Measurements from ENCODE around the gene MSH2.
"Not testable (repeated sequence)": the region's sequence is repeated elsewhere in the genome, so short reads cannot be mapped to it uniquely, and the experiment has no call there.

MSH2 gene

GRCh38 chr2:47502498-47502897, 99.5 kb downstream of the MSH2 start:
- H3K9ac ChIP-seq (ENCODE audit: low read length); H3K9me3 ChIP-seq (ENCODE audit: control insufficient read depth, low read length); H3K4me3 ChIP-seq (ENCODE audit: low read length); H3K27me3 ChIP-seq (ENCODE audit: control insufficient read depth, insufficient read depth, low read length); H3K4me1 ChIP-seq (ENCODE audit: control insufficient read depth, insufficient read depth, low read length); H3K36me3 ChIP-seq (ENCODE audit: control insufficient read depth, insufficient read depth, low read length): not testable (repeated sequence)

- Histone ChIP-seq H3K4me1 (ENCODE audit: control insufficient read depth, insufficient read depth, low read length) (no peaks in the 10 kb centered on the region), H3K36me3 (ENCODE audit: control insufficient read depth, insufficient read depth, low read length) (no peaks in the 10 kb centered on the region), H3K9me3 (ENCODE audit: control insufficient read depth, low read length) (no peaks in the 10 kb centered on the region), H3K9ac (ENCODE audit: low read length) (no peak overlapping the region), H3K27me3 (ENCODE audit: control insufficient read depth, insufficient read depth, low read length) (no peaks in the 10 kb centered on the region), H3K4me3 (ENCODE audit: low read length) (no peak overlapping the region)
Observed at GRCh38 chr2:47503481-47504070, 100.6 kb downstream of the MSH2 start.

GRCh38 chr2:47504174-47504810, 101.3 kb downstream of the MSH2 start:
- no peaks in the 10 kb centered on the region for H3K9me3 ChIP-seq (ENCODE audit: control insufficient read depth, low read length)
- no peak overlapping the region for H3K4me3 ChIP-seq (ENCODE audit: low read length)
- no peak overlapping the region for H3K9ac ChIP-seq (ENCODE audit: low read length)
- H3K36me3 ChIP-seq (ENCODE audit: control insufficient read depth, insufficient read depth, low read length): no peaks in the 10 kb centered on the region
- H3K4me1 ChIP-seq (ENCODE audit: control insufficient read depth, insufficient read depth, low read length): no peaks in the 10 kb centered on the region
- no peaks in the 10 kb centered on the region for H3K27me3 ChIP-seq (ENCODE audit: control insufficient read depth, insufficient read depth, low read length)

- Histone ChIP-seq H3K36me3 (ENCODE audit: control insufficient read depth, insufficient read depth, low read length) (no peaks in the 10 kb centered on the region), H3K4me1 (ENCODE audit: control insufficient read depth, insufficient read depth, low read length) (no peaks in the 10 kb centered on the region), H3K9ac (ENCODE audit: low read length) (no peak overlapping the region), H3K27me3 (ENCODE audit: control insufficient read depth, insufficient read depth, low read length) (no peaks in the 10 kb centered on the region), H3K4me3 (ENCODE audit: low read length) (no peak overlapping the region), H3K9me3 (ENCODE audit: control insufficient read depth, low read length) (no peaks in the 10 kb centered on the region)
Observed at GRCh38 chr2:47506024-47506423, 103.1 kb downstream of the MSH2 start.

- Histone ChIP-seq H3K36me3 (ENCODE audit: control insufficient read depth, insufficient read depth, low read length) (no peaks in the 10 kb centered on the region), H3K9ac (ENCODE audit: low read length) (no peak overlapping the region), H3K4me1 (ENCODE audit: control insufficient read depth, insufficient read depth, low read length) (no peaks in the 10 kb centered on the region), H3K4me3 (ENCODE audit: low read length) (no peak overlapping the region), H3K27me3 (ENCODE audit: control insufficient read depth, insufficient read depth, low read length) (no peaks in the 10 kb centered on the region), H3K9me3 (ENCODE audit: control insufficient read depth, low read length) (no peaks in the 10 kb centered on the region)
Observed at GRCh38 chr2:47506436-47506835, 103.5 kb downstream of the MSH2 start.

- Histone ChIP-seq H3K9ac (ENCODE audit: low read length) (no peak overlapping the region), H3K9me3 (ENCODE audit: control insufficient read depth, low read length) (no peaks in the 10 kb centered on the region)
Observed at GRCh38 chr2:47508080-47508479, 105.1 kb downstream of the MSH2 start.

GRCh38 chr2:47508641-47509040, 105.7 kb downstream of the MSH2 start:
- no peaks in the 10 kb centered on the region for H3K27me3 ChIP-seq (ENCODE audit: control insufficient read depth, insufficient read depth, low read length)
- no peaks in the 10 kb centered on the region for H3K4me1 ChIP-seq (ENCODE audit: control insufficient read depth, insufficient read depth, low read length)
- H3K9ac ChIP-seq (ENCODE audit: low read length): no peak overlapping the region
- no peaks in the 10 kb centered on the region for H3K9me3 ChIP-seq (ENCODE audit: control insufficient read depth, low read length)
- H3K4me3 ChIP-seq (ENCODE audit: low read length): no peak overlapping the region
- no peaks in the 10 kb centered on the region for H3K36me3 ChIP-seq (ENCODE audit: control insufficient read depth, insufficient read depth, low read length)

More at GRCh38 chr2:47508080-47508479, 105.1 kb downstream of the MSH2 start:
- Histone ChIP-seq H3K4me3 (ENCODE audit: low read length) (no peak overlapping the region), H3K27me3 (ENCODE audit: control insufficient read depth, insufficient read depth, low read length) (no peaks in the 10 kb centered on the region), H3K36me3 (ENCODE audit: control insufficient read depth, insufficient read depth, low read length) (no peaks in the 10 kb centered on the region), H3K4me1 (ENCODE audit: control insufficient read depth, insufficient read depth, low read length) (no peaks in the 10 kb centered on the region)

- Histone ChIP-seq H3K27me3 (ENCODE audit: control insufficient read depth, insufficient read depth, low read length) (no peaks in the 10 kb centered on the region), H3K9me3 (ENCODE audit: control insufficient read depth, low read length) (no peaks in the 10 kb centered on the region), H3K36me3 (ENCODE audit: control insufficient read depth, insufficient read depth, low read length) (no peaks in the 10 kb centered on the region), H3K4me1 (ENCODE audit: control insufficient read depth, insufficient read depth, low read length) (no peaks in the 10 kb centered on the region), H3K9ac (ENCODE audit: low read length) (no peak overlapping the region), H3K4me3 (ENCODE audit: low read length) (no peak overlapping the region)
Observed at GRCh38 chr2:47509250-47509649, 106.3 kb downstream of the MSH2 start.

GRCh38 chr2:47509821-47510385, 106.9 kb downstream of the MSH2 start:
- Histone ChIP-seq H3K36me3 (ENCODE audit: control insufficient read depth, insufficient read depth, low read length) (no peaks in the 10 kb centered on the region), H3K9ac (ENCODE audit: low read length) (no peak overlapping the region), H3K9me3 (ENCODE audit: control insufficient read depth, low read length) (no peaks in the 10 kb centered on the region), H3K27me3 (ENCODE audit: control insufficient read depth, insufficient read depth, low read length) (no peaks in the 10 kb centered on the region), H3K4me3 (ENCODE audit: low read length) (no peak overlapping the region), H3K4me1 (ENCODE audit: control insufficient read depth, insufficient read depth, low read length) (no peaks in the 10 kb centered on the region)

- no peaks in the 10 kb centered on the region for H3K9me3 ChIP-seq (ENCODE audit: control insufficient read depth, low read length)
- H3K4me1 ChIP-seq (ENCODE audit: control insufficient read depth, insufficient read depth, low read length): no peaks in the 10 kb centered on the region
- no peaks in the 10 kb centered on the region for H3K36me3 ChIP-seq (ENCODE audit: control insufficient read depth, insufficient read depth, low read length)
- no peak overlapping the region for H3K4me3 ChIP-seq (ENCODE audit: low read length)
- H3K27me3 ChIP-seq (ENCODE audit: control insufficient read depth, insufficient read depth, low read length): no peaks in the 10 kb centered on the region
- no peak overlapping the region for H3K9ac ChIP-seq (ENCODE audit: low read length)
Observed at GRCh38 chr2:47510745-47511144, 107.8 kb downstream of the MSH2 start.

GRCh38 chr2:47512581-47513083, 109.7 kb downstream of the MSH2 start:
- H3K9me3 ChIP-seq (ENCODE audit: control insufficient read depth, low read length): no peaks in the 10 kb centered on the region
- no peak overlapping the region for H3K4me3 ChIP-seq (ENCODE audit: low read length)
- H3K4me1 ChIP-seq (ENCODE audit: control insufficient read depth, insufficient read depth, low read length): no peaks in the 10 kb centered on the region
- no peaks in the 10 kb centered on the region for H3K36me3 ChIP-seq (ENCODE audit: control insufficient read depth, insufficient read depth, low read length)
- no peak overlapping the region for H3K9ac ChIP-seq (ENCODE audit: low read length)
- H3K27me3 ChIP-seq (ENCODE audit: control insufficient read depth, insufficient read depth, low read length): no peaks in the 10 kb centered on the region

- no peaks in the 10 kb centered on the region for H3K9me3 ChIP-seq (ENCODE audit: control insufficient read depth, low read length)
- H3K36me3 ChIP-seq (ENCODE audit: control insufficient read depth, insufficient read depth, low read length): no peaks in the 10 kb centered on the region
- H3K27me3 ChIP-seq (ENCODE audit: control insufficient read depth, insufficient read depth, low read length): no peaks in the 10 kb centered on the region
- no peak overlapping the region for H3K4me3 ChIP-seq (ENCODE audit: low read length)
- H3K9ac ChIP-seq (ENCODE audit: low read length): no peak overlapping the region
- no peaks in the 10 kb centered on the region for H3K4me1 ChIP-seq (ENCODE audit: control insufficient read depth, insufficient read depth, low read length)
Observed at GRCh38 chr2:47513981-47514520, 111.1 kb downstream of the MSH2 start.
